Left lobe of liver (tissue), 2 donors: Measurements from ENCODE around the gene NXPE3. TPM values are rescaled to one million over a fixed set of nuclear protein-coding genes. Genes with fewer than 3 reads are reported as not detected.

Source experiments
- ATAC-seq: fragments of 200-7000 bp; cut with Tn5 transposase; one replicate; pipeline ENCODE4 v1.9.1; 2020; ENCODE audit warnings: mild to moderate bottlenecking, moderate library complexity
- DNase-seq: peaks from one replicate; pipeline ENCODE4 v3.0.0-alpha.2; 2020; ENCODE audit warnings: low spot score
- total RNA-seq: library from RNA; stranded (reverse); gene quantifications from one replicate; pipeline ENCODE4 v1.2.1, GENCODE V29; 2021
- donor health status: DM: no; HTN: no; CAD: no; lungs with moderate emphysema.
- donor health status: DM: no; HTN: yes; CAD: no.

NXPE3 gene
- total RNA-seq, 1 donor from 2014 or later = 1.3 TPM

DNA sequence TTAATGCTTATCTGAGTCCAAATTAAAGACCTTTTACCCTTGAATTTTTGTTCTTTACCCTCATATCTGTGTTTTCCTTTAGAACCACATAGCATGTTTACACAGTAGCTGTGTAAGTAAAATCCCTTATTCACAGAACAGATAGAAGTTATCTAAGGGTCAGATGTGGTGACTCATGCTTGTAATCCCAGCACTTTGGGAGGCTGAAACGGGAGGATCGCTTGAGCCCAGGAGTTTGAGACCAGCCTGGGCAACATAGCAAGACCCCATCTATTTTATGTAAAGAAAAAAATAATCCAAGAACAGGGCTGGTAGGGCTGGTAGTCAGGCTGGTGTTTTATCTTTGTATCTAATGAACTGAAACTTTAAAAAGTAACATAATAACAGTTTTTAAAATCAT lies 23.2 kb downstream of the NXPE3 start:
- ATAC-seq (no peak), DNase-seq (no peak)

GRCh38 chr3:101803173-101803782 lies 24.3 kb downstream of the NXPE3 start:
- peak; percentile 100 for ATAC-seq
- no peak for DNase-seq

GRCh38 chr3:101803939-101804338 lies 24.9 kb downstream of the NXPE3 start:
- DNase-seq (no peak), ATAC-seq (no peak)

DNA sequence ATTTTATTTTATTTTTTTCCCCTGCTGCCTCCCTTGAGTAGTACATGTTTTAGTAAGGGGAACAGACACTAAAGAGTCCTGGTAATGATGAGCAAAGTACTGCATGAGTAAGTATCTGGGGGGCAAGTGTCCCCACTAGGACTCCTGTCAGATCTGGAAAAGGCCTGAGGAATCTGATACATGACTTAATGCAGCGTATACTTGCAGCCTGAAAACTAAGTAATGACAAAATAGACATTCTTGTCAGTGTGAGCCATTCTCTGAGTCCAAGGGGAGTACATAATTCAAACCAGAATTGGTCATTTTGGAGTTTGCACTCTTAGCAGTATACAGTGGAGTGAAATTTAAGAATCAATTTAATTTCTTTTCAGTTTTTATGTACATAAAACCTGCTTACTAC lies 27.5 kb downstream of the NXPE3 start:
- ATAC-seq (no peak), DNase-seq (no peak)

DNA sequence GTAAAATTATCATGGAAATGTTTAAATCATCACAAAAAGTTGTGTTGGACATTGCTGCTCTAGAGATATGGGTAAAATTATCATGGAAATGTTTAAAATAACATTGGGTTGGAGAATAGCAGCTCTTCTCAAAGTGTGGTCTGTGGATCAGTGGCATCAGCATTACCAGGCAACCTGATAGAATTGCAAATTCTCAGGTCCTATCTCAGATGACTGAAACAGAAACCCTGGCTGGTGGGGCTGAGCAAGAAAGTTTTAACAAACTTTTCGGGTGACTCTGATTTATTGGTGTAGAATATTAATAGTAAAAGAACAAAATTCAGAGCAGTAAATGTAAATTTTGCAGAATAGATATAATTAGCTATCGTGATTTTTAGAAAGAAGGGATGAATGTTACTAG lies 28.9 kb downstream of the NXPE3 start:
- DNase-seq = no peak
- no peak for ATAC-seq

- DNase-seq = no peak
- peak; percentile 89 for ATAC-seq
Measured at GRCh38 chr3:101809178-101810021, 30.4 kb downstream of the NXPE3 start.

DNA sequence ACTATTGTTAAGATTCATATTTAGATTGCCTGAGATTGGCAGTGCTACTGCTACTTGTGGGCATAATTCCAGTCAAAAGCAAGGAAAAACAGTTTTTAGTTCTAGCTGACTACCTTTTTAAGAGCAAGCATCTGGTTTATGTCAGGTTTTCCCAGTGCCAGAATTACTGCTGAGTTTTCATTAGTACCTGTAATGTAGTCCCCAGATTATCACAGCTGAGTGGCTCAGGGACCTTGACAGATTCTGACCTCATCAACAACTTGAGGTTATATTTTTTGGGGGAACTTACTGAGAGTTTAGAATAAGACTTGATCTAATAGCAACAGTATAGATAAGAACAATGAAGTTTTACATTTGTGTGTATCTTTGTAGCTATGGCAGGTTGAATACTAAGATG lies 31.0 kb downstream of the NXPE3 start:
- ATAC-seq = no peak
- DNase-seq = no peak

DNA sequence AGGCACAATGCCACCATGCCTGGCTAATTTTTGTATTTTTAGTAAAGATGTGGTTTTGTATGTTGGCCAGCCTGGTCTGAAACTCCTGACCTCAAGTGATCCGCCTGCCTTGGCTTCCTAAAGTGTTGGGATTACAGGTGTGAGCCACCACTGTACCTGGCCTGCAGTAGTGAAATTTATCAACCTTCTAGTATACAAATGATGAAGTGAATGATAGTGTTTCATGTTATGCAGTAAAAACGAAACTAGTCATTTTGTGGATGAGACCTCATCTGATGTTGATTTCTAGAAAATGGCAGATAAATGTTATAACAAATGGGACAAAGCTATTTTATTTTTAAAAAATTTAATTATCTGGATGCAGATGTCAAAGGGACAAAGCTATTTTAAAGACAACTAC lies 32.9 kb downstream of the NXPE3 start:
- DNase-seq = no peak

GRCh38 chr3:101812895-101813294 lies 33.9 kb downstream of the NXPE3 start:
- DNase-seq (no peak), ATAC-seq (no peak)

More for the DNA sequence above, 32.9 kb downstream of the NXPE3 start:
- no peak for ATAC-seq

- ATAC-seq = peak; percentile 79
- DNase-seq = no peak
Measured at GRCh38 chr3:101813817-101814440, 34.9 kb downstream of the NXPE3 start.

- no peak for DNase-seq
Measured at GRCh38 chr3:101814835-101815234, 35.8 kb downstream of the NXPE3 start.

DNA sequence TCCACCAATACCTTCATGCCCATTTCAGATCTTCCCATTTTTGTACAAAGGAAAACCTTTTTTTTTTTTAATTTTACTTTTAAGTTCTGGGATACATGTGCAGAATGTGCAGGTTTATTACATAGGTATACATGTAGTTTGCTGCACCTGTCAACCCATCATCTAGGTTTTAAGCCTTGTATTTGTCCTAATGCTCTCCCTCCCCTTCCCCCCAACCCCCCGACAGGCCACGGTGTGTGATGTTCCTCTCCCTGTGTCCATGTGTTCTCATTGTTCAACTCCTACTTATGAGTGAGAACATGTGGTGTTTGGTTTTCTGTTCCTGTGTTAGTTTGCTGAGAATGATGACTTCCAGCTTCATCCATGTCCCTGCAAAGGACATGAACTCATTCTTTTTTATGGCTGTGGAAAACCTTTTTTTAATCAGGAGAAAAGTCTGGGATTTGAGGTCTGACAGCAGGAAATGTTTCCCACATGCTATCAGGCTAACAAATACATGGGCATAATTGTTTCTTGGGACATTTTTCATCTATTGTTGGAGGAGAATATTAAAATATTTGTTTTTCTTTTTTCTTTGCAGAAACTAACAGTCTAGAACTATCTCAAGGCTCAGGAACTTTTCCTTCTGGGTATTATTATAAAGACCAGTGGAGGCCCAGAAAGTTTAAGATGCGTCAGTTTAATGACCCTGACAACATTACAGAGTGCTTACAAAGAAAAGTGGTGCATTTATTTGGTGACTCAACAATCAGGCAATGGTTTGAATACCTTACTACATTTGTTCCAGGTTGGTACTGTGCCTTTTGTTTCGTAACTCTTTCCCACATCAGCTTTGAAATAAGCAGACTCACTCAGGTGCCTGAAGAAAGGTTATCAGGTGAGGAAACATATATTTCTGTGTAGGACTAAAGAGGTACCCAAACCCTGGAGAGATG lies 37.5 kb downstream of the NXPE3 start:
- ATAC-seq = peak; percentile 59

More at GRCh38 chr3:101814835-101815234, 35.8 kb downstream of the NXPE3 start:
- peak; percentile 61 for ATAC-seq

DNA sequence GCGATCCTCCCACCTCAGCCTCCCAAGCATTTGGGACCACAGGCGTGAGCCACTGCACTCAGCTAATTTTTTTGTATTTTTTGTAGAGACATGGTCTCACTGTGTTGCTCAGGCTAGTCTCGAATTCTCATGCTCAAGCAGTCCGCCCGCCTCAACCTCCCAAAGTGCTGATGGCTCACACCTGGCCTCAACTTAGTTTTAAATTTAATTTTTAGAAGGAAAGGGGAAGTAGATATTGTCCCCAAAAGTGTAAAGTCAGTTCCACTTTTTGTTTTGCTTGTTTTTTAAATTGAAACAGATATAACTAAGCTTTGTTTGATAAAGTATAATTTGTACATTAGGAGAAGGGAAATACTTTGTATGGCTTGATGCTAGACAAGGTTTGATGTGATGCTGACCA lies 39.0 kb downstream of the NXPE3 start:
- ATAC-seq = no peak
- no peak for DNase-seq

More for the DNA sequence above, 37.5 kb downstream of the NXPE3 start:
- DNase-seq = no peak

DNA sequence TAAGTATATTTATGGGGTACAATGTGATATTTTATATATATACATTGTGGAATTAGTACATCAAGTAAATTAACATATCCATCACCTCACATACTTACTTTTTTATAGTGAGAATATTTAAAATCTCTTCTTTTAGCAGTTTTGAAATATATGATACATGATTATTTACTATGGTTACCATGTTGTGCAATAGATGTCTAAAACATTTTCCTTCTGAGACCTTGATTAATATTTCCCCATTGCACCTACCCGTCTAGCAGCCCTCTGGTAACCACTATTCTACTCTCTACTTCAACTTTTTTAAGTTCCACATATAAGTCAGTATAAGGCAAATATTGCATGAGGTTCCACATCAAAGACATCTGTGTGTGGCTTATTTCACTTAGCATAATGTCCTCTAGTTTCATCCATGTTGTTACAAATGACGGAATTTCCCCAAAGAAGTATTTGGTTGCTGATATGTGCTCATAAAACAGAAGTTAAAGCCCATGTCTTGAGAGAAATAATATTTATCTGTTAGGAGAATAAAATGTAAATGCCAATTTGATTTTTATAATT lies 40.7 kb downstream of the NXPE3 start:
- no peak for DNase-seq
- ATAC-seq = no peak

- no peak for DNase-seq
- no peak for ATAC-seq
Measured at GRCh38 chr3:101821503-101821902, 42.5 kb downstream of the NXPE3 start.

GRCh38 chr3:101823525-101823924 lies 44.5 kb downstream of the NXPE3 start:
- no peak for DNase-seq
- ATAC-seq = no peak

DNA sequence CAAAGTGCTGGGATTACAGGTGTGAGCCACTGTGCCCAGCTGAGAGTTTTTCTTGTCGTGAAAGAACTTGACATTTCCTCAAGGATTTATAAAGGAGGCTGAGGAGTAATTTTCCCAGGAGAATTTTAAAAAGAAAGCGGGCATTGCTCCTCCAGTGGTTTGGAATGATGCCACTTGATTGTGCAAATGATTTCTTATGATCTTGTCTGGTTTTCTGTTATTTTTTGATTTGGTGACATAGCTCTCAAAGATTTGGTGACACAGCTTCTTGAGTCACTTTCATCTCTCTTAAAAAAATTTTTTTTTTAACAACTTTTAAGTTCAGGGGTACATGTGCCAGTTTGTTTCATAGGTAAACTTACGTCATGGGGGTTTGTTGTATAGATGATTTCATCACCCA lies 45.7 kb downstream of the NXPE3 start:
- ATAC-seq (no peak), DNase-seq (no peak)

DNA sequence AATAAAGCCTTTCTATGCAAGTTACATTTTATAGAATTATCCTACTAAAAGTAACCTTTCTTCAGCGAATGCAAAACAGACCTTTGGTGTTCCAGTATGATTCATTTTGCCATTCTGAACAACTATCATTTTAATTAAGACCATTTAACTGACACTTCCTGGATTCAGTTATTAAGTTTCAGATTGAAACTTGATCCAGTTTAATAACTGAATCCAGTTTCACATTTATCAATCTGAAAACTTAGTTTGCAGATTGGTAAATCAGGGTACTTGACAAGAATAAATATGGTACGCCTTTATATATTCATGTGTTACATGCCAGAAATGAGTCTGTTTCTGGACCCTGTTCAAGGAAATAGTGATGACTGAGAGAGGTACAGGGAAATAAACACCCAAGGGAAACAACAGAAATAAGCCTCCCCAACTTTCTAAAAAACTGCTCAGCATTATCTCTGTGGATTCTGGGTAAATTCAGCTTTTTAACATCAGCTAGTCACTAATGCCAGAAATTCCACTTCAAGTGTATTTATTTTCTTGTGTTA lies 47.0 kb downstream of the NXPE3 start:
- DNase-seq = no peak
- no peak for ATAC-seq

DNA sequence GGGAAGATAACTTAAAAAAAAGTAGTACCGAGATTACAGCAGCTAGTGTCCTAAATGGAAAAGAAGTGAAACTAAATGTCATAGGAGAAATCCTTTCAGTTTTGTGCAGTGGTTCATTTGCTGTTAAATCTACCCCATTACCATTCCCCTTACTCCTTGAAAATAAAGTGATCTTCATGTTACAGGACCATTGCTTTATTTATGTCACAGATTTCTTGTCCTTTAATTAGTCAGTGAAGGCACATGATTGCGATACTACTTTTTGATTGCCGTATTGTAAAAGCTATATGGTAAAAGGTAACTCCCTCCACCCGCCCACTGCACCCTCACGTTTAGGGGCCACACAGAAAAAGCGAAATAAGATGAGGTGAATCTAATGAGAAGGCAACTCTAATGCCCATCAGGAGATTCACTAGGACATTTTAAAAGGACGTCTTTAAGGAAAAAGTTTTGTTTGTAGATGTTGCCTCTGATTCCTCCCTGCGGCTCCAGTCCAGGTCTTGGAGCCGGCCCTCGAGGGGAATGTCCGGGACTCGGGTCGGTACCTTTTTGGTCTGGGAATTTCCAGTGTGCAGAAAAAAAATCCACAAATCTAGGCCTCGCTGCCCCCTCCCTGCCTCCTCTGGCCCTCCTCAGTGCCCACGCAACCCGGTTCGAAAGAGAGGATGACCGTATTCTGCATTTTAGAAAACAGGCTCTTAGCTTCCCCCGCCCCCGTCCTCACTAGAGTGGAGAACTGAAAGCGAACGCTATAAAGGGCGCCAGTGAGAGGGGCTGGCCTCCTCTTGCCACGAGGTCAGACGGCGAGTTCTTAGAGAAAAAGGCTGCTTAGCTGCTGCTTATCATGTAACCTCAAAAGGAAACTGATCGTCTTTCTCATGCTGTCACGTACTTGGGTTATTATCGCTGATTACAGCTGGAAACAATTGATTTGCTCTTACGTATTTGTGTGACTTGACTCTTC lies 48.5 kb downstream of the NXPE3 start:
- peak; percentile 74 for DNase-seq
- ATAC-seq = peak; percentile 85
